Gastroesophageal sphincter (tissue), 4 donors: ENCODE measurements around the gene TOP2B. TPM values are rescaled to one million over a fixed set of nuclear protein-coding genes. Genes with fewer than 3 reads are reported as not detected.

Source experiments
- ATAC-seq: fragments of 150-250 bp; one replicate; pipeline ENCODE4 v1.9.1; 2016; ENCODE audit warnings: mild to moderate bottlenecking, moderate library complexity
- H3K27ac ChIP-seq, 4 donors: fragments of 200-600 bp; sonication (generic) in 3 of 4; 1 replicate in 3 of 4; 2 replicates in 1 of 4; pipeline ENCODE4 v1.5.1; 2016 to 2019
- H3K27me3 ChIP-seq: fragments of 200-600 bp; sonication (generic); one replicate; pipeline ENCODE4 v1.5.1; 2019
- H3K36me3 ChIP-seq, 2 donors: fragments of 200-600 bp; sonication (generic); one replicate each; pipeline ENCODE4 v1.5.1; 2019; ENCODE audit warnings: control low read depth in 1 of 2
- H3K4me1 ChIP-seq, 3 donors: fragments of 200-600 bp; sonication (generic); 1 replicate in 2 of 3; 2 replicates in 1 of 3; pipeline ENCODE4 v1.5.1; 2016 to 2019; ENCODE audit warnings: control low read depth in 2 of 3
- H3K4me3 ChIP-seq, 2 donors: fragments of 200-600 bp; sonication (generic); one replicate each; pipeline ENCODE4 v1.5.1; 2019; ENCODE audit warnings: mild to moderate bottlenecking in 1 of 2, moderate library complexity in 1 of 2
- H3K9me3 ChIP-seq, 3 donors: fragments of 200-600 bp; sonication (generic); one replicate each; pipeline ENCODE4 v1.5.1; 2017 to 2019; ENCODE audit warnings: control low read depth in 2 of 3
- EP300 ChIP-seq: sonication (generic); formaldehyde crosslinking; IDR thresholded peaks from one replicate; pipeline ENCODE4 v1.6.1; 2017; ENCODE audit warnings: antibody characterized with exemption, mild to moderate bottlenecking
- POLR2A ChIP-seq, 2 donors: fragments of 450-650 bp; IDR thresholded peaks; one replicate each; pipeline ENCODE4 v1.6.1; 2017; ENCODE audit warnings: antibody characterized with exemption in 2 of 2, mild to moderate bottlenecking in 2 of 2, moderate library complexity in 1 of 2
- POLR2AphosphoS5 ChIP-seq: sonication (generic); formaldehyde crosslinking; IDR thresholded peaks from one replicate; pipeline ENCODE4 v1.6.1; 2017; ENCODE audit warnings: antibody characterized with exemption
- WGBS, 2 donors: methylation state at CpG; one replicate each; pipeline ENCODE4 v1.1.5; 2018; ENCODE audit warnings: low coverage in 1 of 2; 5-methylcytosine and 5-hydroxymethylcytosine counted together
- total RNA-seq, 4 donors: library from RNA; depleted of rRNA; stranded (reverse); fragments of >200 nt; gene quantifications; one replicate each; pipeline ENCODE4 v1.1.0, GENCODE V29; 2016
- TF ChIP-seq, protein P1 (sequence below), 4 experiments: fragments of 200-600 bp in 2 of 4; fragments of 450-650 bp in 2 of 4; sonication (generic) in 1 of 4; IDR thresholded peaks; one replicate each; pipeline ENCODE4 v1.5.1; 2017 to 2019; ENCODE audit warnings: antibody characterized with exemption in 4 of 4, mild to moderate bottlenecking in 2 of 4, moderate library complexity in 2 of 4

Gene TOP2B
- total RNA-seq, 4 donors from 2014 or later = 109 to 149 (median 127) TPM

DNA sequence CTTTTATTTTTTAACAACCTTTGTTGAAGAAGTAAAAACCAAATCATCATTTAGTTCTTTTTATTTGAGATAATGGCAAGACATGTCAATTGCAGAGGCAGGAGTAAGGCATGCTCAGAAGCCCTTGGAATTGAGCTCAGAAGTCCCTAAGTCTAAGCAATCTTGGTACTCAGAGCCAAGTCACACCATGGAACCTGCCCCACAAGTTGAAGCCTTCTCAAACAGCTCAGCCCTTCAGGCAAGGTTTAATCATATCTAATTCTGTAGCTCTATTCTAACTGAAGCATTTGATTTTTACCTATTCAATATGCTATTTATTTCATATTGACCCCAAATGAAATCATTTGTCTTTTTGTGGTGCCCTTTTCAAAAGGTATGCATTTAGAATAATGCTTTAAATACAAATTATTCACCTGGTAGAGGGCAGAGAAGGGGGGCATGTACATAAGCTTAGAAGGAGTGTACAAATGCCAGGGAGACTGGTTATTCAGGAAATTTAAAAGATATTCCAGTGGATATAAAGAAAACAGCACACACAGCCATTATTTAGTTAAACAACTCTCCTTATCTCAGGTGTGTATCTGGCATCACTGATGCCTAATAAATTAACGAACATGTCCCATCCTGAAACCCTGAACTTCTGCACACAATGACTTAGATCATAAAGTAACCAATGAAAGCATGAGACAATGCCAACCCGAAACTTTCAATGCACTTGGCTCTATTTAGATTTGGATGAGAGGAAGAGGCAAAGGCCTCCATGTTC is 26.2 kb upstream of the TOP2B start:
- Histone ChIP-seq H3K27me3 (peaks cover 4% of the 10 kb centered on the region), H3K27ac (no peak overlapping the region), H3K36me3 (no peaks in the 10 kb centered on the region), H3K4me3 (no peak overlapping the region), H3K9me3 (no peaks in the 10 kb centered on the region), H3K4me1 (no peaks in the 10 kb centered on the region)
- no peak for ATAC-seq
- TF ChIP-seq POLR2A (IDR thresholded peaks at IDR 0.05) (no peak), POLR2AphosphoS5 (no peak), EP300 (no peak)
- TF ChIP-seq, protein P1, sequence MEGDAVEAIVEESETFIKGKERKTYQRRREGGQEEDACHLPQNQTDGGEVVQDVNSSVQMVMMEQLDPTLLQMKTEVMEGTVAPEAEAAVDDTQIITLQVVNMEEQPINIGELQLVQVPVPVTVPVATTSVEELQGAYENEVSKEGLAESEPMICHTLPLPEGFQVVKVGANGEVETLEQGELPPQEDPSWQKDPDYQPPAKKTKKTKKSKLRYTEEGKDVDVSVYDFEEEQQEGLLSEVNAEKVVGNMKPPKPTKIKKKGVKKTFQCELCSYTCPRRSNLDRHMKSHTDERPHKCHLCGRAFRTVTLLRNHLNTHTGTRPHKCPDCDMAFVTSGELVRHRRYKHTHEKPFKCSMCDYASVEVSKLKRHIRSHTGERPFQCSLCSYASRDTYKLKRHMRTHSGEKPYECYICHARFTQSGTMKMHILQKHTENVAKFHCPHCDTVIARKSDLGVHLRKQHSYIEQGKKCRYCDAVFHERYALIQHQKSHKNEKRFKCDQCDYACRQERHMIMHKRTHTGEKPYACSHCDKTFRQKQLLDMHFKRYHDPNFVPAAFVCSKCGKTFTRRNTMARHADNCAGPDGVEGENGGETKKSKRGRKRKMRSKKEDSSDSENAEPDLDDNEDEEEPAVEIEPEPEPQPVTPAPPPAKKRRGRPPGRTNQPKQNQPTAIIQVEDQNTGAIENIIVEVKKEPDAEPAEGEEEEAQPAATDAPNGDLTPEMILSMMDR (IDR thresholded peaks at IDR 0.05) = no peak
- 77 to 100% methylated on average over 2 of the region's 2 CpGs for WGBS, 2 donors

DNA sequence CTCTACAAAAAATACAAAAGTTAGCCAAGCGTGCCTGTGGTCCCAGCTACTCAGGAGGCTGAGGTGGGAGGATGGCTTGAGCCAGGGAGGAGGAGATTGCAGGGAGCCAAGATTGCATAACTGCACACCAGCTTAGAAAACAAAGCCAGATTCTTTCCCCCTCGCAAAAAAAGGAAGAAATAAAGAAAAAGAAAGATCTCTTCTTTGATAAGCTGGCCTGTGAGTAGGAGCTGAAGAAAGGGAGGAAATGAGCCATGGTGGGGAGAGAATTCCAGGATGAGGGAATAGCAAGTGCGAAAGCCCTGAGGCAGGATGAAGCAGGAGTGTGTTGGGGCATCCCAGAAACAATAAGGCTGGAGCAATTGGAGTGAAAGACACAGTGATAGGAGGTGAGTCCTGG is 24.5 kb upstream of the TOP2B start:
- Histone ChIP-seq H3K9me3 (no peaks in the 10 kb centered on the region), H3K27ac (no peak overlapping the region), H3K27me3 (peaks cover 4% of the 10 kb centered on the region), H3K36me3 (no peaks in the 10 kb centered on the region), H3K4me1 (no peaks in the 10 kb centered on the region), H3K4me3 (no peak overlapping the region)
- TF ChIP-seq POLR2A (IDR thresholded peaks at IDR 0.05) (no peak), EP300 (no peak), POLR2AphosphoS5 (no peak)
- TF ChIP-seq, protein P1 (IDR thresholded peaks at IDR 0.05) = no peak
- WGBS, 2 donors = 74% methylated on average over 2 of the region's 3 CpGs; no CpG with 5 or more reads in 1 of the 2 donors
- ATAC-seq = no peak

DNA sequence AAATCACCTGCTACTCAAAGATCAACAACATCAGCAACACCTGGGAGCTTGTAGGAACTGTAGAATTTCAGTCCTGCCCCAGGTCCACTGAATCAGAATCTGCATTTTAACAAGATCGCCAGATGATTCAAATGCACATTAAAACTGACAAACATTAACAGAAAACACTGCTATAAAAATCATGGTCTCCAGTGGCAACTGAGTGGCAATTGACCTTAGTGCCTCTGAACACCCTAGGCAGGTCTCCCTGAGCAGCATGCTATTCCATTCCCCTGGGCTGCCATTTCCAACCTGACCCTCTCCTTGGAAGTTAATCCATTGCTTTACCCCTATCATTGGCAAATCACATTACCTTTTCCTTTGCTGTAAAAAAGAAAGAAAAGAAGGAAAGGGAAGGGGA is 23.0 kb upstream of the TOP2B start:
- Histone ChIP-seq H3K27ac (no peak overlapping the region), H3K27me3 (peaks cover 4% of the 10 kb centered on the region), H3K4me3 (no peak overlapping the region), H3K9me3 (no peaks in the 10 kb centered on the region), H3K4me1 (no peaks in the 10 kb centered on the region), H3K36me3 (no peaks in the 10 kb centered on the region)
- WGBS, 2 donors = 100% methylated on average over 1 of the region's 1 CpG; no CpG with 5 or more reads in 1 of the 2 donors
- no peak for ATAC-seq
- TF ChIP-seq POLR2AphosphoS5 = no peak
- TF ChIP-seq, protein P1 (IDR thresholded peaks at IDR 0.05) = no peak
- no peak for TF ChIP-seq POLR2A (IDR thresholded peaks at IDR 0.05)
- no peak for TF ChIP-seq EP300

DNA sequence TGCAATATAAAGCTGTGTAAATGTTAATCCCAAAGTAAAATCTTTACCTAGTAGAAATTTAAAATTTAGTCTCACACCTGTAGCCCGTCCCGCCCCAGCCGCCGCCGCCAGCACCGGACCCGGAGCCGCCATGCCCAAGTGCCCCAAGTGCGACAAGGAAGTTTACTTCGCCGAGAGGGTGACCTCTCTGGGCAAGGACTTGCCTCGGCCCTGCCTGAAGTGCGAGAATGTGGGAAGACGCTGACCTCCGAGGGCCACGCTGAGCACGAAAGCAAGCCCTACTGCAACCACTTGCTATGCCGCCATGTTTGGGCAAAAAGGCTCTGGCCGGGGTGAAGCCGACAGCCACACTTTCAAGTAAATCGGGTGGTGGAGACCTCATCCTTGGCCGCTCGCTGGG is 22.1 kb upstream of the TOP2B start:
- WGBS, 2 donors = 89 to 100% methylated on average over 1 to 10 of the region's 23 CpGs
- no peak overlapping the region for H3K4me3 ChIP-seq

More for the DNA sequence above, 22.1 kb upstream of the TOP2B start:
- Histone ChIP-seq H3K27ac (no peak overlapping the region), H3K36me3 (no peaks in the 10 kb centered on the region), H3K27me3 (peaks cover 4% of the 10 kb centered on the region), H3K9me3 (no peaks in the 10 kb centered on the region), H3K4me1 (no peaks in the 10 kb centered on the region)
- no peak for ATAC-seq
- TF ChIP-seq, protein P1 (IDR thresholded peaks at IDR 0.05) = no peak
- no peak for TF ChIP-seq POLR2AphosphoS5
- TF ChIP-seq POLR2A (IDR thresholded peaks at IDR 0.05) = no peak
- no peak for TF ChIP-seq EP300
